HG03045 (cell line): ENCODE results near the gene NLRC5.

Source experiments
- ATAC-seq: cut with Tn5 transposase; IDR thresholded peaks from one replicate; pipeline ENCODE4 v1.9.1; 2021; ENCODE audit warnings: mild to moderate bottlenecking, moderate library complexity; ENCODE audit not compliant: unreplicated experiment

Gene NLRC5

DNA sequence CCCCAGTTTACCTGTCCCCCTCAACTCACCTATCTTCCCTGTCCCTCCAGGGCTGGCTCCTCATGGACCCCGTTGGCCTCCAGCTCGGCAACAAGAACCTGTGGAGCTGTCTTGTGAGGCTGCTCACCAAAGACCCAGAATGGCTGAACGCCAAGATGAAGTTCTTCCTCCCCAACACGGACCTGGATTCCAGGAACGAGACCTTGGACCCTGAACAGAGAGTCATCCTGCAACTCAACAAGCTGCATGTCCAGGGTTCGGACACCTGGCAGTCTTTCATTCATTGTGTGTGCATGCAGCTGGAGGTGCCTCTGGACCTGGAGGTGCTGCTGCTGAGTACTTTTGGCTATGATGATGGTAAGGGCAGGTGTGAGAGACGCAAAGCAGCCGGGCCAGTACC lies 31.3 kb downstream of the NLRC5 start:
- ATAC-seq = no peak

- no peak for ATAC-seq
These were observed 32.4 kb downstream of the NLRC5 start for GRCh38 chr16:57021757-57022156.

- ATAC-seq = no peak
These were observed 33.1 kb downstream of the NLRC5 start for GRCh38 chr16:57022445-57022844.

GRCh38 chr16:57023541-57024249 lies 34.3 kb downstream of the NLRC5 start:
- ATAC-seq = no peak

DNA sequence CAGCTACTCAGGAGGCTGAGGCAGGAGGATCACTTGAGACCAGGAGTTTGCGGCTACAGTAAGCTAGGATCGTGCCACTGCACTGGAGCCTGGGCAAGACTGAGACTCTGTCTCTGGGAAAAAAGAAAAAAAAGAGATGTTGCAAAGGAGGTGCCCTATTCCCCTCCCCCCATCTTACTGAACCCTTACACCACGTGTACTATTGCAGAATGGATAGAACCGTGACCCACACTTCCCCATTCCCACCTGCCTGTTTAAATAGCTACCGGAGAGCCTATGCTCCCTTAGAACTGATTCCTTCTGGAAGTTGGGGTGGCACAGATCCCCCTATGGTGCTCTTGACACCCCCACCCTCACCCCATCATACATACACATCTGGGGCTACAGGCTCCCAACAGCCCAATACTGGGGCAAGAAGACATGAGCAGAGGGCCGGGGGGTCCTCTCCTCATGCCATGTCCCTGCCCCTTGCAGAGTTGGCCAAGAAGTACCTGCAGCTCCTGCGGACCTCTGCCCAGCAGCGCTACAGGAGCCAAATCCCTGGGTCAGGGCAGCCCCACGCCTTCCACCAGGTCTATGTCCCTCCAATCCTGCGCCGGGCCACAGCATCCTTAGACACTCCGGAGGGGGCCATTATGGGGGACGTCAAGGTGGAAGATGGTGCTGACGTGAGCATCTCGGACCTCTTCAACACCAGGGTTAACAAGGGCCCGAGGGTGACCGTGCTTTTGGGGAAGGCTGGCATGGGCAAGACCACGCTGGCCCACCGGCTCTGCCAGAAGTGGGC lies 35.7 kb downstream of the NLRC5 start:
- ATAC-seq = no peak

GRCh38 chr16:57025941-57026777 lies 36.8 kb downstream of the NLRC5 start:
- ATAC-seq = no peak

GRCh38 chr16:57026778-57027062 lies 37.4 kb downstream of the NLRC5 start:
- ATAC-seq = no peak

- no peak for ATAC-seq
These were observed 37.7 kb downstream of the NLRC5 start for GRCh38 chr16:57027067-57027466.

DNA sequence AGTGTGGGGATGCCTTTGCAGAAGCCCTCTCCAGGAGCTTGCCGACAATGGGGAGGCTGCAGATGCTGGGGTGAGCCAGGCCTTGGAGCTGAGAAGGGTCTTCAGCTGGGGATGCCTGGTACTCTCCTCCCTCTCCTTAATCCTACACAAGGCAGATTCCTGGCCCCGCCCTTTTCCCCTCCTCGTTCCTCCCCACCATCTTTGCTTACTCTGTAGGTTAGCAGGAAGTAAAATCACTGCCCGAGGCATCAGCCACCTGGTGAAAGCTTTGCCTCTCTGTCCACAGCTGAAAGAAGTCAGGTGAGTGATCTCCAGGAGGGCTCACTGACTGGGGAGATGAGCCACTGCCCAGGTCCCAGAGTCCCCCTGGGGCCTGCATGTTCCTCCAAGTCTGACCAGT lies 38.7 kb downstream of the NLRC5 start:
- no peak for ATAC-seq

DNA sequence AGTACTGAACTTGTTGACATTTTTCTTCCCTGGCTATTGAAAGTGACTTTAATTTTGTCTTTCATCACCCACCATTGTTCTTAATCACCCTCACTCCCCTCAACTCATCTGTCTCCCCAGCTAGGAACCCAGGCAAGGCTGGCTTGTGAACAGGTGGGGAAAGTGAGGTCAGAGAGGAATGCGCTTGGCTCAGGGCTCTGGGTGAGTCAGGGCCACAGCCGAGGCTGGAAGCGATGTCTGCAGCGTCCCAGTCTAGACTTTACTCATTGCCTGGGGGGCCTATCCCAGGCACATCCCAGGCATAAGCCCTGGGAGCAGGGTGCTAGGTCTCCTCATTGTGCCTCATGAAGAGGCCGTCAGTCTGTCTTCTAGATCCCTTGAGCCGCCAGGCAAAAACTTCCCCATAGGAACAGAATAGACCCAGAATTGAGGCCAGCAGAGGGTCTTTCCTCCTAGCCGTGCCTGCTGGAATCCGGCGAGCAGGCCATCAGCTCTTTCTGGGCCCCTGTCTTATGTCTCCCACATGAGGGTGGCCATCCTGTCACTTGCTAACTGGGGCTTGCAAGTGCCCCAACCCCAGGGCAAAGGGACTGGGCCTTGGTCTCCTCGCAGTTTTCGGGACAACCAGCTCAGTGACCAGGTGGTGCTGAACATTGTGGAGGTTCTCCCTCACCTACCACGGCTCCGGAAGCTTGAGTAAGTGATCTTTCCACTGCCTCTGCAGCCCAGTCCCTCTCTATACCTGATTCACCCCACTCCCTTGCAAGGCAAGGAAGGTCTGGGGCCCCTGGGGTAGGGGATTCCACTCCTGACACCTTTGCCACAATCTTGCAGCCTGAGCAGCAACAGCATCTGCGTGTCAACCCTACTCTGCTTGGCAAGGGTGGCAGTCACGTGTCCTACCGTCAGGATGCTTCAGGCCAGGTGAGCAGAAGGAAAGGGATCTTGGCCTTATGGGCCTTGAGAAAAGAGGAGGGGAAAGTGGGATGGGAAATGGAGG lies 40.1 kb downstream of the NLRC5 start:
- no peak for ATAC-seq

DNA sequence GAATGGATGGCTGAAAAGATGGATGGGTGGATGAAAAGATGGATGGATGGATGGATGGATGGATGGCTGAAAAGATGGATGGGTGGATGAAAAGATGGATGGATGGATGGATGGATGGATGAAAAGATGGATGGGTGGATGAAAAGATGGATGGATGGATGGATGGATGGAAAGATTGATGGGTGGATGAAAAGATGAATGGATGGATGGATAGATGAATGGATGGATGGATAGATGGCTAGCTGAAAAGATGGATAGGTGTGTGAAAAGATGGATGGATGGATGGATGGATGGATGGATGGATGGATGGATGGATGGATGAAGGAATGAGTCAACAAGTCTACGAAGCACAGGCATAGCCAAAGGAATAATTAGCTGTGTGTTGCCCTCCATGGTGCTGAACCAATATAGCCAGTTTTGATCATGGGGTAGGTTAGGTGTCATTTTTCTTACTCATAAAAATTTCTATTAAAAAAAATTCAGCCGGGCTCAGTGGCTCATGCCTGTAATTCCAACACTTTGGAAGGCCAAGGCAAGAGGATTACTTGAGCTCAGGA lies 41.1 kb downstream of the NLRC5 start:
- ATAC-seq = no peak

DNA sequence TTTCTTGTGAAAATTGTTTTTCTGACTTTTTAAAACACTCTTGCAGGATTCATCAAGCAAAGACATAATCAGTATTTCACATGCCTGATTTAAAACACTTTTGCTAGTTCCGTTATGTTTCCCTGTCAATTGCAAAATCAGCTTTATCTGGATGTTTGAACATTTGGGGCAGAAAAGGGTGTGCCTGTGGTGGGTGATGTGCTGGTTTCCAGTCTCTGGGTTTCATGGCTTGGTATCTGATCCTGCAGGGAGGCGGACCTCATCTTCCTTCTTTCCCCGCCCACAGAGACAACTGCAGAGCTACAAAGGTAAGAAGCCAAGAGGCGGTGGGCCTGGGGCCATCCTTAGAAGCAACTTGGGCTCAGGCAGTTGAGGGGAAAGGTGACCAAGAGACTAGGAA lies 41.8 kb downstream of the NLRC5 start:
- ATAC-seq = no peak

- no peak for ATAC-seq
These were observed 43.0 kb downstream of the NLRC5 start for GRCh38 chr16:57032346-57032745.

- no peak for ATAC-seq
These were observed 43.6 kb downstream of the NLRC5 start for GRCh38 chr16:57032931-57033330.

DNA sequence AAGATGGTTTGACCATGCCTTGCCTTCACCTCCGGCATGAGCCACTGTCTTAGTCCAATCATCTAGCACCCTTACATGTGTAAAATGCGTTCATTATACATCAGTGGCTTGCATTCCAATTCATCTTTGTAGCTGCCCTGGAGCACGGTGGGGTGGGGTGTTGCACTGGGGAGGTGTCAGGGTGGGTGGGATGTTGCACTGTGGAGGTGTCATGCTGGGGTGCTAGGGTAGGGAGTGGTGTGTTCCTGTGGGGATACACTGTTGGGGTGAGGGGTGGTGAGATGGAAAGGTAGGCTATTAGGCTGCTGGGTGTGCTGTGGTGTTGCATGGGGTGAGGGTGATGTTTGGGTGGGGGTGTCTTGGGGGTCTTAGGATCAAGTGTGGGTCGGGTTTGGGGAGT lies 47.0 kb downstream of the NLRC5 start:
- ATAC-seq = no peak

DNA sequence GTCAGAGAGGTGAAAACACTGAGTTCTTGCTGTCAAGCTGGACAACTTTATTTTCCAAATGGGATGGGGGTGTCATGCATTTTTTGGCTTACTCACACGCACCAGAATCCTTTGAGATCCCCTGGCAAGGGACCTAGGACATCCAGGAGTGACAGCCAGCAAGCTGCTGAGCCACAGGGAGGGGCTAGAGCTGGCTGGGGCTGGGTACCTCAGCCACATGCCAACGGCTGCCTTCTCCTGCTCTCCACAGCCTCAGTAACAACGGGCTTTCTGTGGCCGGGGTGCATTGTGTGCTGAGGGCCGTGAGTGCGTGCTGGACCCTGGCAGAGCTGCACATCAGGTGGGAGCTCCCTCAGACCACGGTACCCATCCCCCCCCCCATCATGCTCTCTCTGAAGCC lies 47.6 kb downstream of the NLRC5 start:
- ATAC-seq = no peak

GRCh38 chr16:57038166-57038565 lies 48.8 kb downstream of the NLRC5 start:
- no peak for ATAC-seq

- no peak for ATAC-seq
These were observed 49.9 kb downstream of the NLRC5 start for GRCh38 chr16:57039148-57039812.

DNA sequence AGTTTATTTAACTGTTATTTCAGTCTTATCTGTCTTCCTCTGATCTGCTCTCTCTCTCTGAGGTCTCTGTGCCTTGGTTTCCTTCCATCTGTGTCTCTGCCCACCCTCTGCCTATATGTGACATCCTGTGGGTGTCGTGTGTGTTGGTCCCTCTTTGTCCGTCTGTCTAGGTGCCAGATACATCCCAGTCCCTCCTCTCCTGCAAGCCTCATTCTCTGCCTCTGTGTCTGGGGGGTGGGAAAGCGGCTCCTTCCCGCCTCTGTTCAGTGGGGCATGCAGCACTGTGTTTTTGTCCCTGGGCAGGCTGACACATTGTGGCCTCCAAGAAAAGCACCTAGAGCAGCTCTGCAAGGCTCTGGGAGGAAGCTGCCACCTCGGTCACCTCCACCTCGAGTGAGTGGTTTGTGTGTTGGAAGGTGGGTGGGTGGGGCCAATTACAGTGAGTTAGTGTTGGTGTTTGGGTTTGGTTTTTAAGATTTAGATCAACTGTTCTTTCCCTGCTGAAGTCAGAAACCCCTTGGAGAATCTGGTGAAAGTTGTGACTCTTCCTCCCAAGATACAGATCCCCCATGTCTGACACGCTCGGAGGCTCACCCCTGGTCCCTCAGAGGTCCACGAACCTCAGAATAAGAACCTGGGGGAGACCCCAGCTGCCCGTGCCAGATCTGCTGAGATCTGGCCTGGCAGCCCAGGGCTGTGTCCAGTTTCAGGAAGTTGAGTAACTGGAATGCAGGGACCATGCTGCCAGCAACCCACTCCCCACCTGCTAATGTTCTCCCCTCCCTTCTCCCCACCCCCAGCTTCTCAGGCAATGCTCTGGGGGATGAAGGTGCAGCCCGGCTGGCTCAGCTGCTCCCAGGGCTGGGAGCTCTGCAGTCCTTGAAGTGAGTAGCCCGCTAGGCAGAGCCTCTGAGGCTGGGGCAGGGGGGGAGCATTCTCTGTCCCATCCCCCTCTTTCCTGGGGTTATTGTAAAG lies 52.1 kb downstream of the NLRC5 start:
- peak; percentile 26 for ATAC-seq
